ENCODE data around the gene RAPGEF3.

- TF ChIP-seq CTCF (conservative IDR thresholded peaks at IDR 0.05; ENCODE audit: low read length) (no peak), EZH2phosphoT487 (IDR thresholded peaks at IDR 0.05; ENCODE audit: borderline replicate concordance) (no peak)
Observed at GRCh38 chr12:47750916-47751470, 7.7 kb downstream of the RAPGEF3 start.
